Testis (tissue), 3 donors: ENCODE measurements around the gene SLC9A3. TPM values are rescaled to one million over a fixed set of nuclear protein-coding genes. Genes with fewer than 3 reads are reported as not detected.
"Not testable (repeated sequence)": the region's sequence is repeated elsewhere in the genome, so short reads cannot be mapped to it uniquely, and the experiment has no call there.

Experiments
- DNase-seq: peaks from one replicate; pipeline ENCODE4 v3.0.0-alpha.2; 2019
- H3K27ac ChIP-seq, 2 donors: fragments of 200-600 bp; sonication (generic); one replicate each; pipeline ENCODE4 v1.5.1; 2019
- H3K27me3 ChIP-seq: fragments of 200-600 bp; sonication (generic); one replicate; pipeline ENCODE4 v1.5.1; 2019
- H3K36me3 ChIP-seq: fragments of 200-600 bp; sonication (generic); one replicate; pipeline ENCODE4 v1.5.1; 2017; ENCODE audit warnings: low read depth; ENCODE audit errors: missing control alignments
- H3K4me1 ChIP-seq: fragments of 200-600 bp; sonication (generic); one replicate; pipeline ENCODE4 v1.5.1; 2019
- H3K4me3 ChIP-seq, 2 donors: fragments of 200-600 bp; sonication (generic); one replicate each; pipeline ENCODE4 v1.5.1; 2017 to 2019
- H3K9me3 ChIP-seq: fragments of 200-600 bp; sonication (generic); one replicate; pipeline ENCODE4 v1.5.1; 2017
- CTCF ChIP-seq, 3 experiments: fragments of 450-650 bp in 2 of 3; fragments of 200-600 bp in 1 of 3; sonication (generic) in 1 of 3; IDR thresholded peaks; one replicate each; pipeline ENCODE4 v1.5.1; 2016 to 2019; ENCODE audit warnings: antibody characterized with exemption in 3 of 3, mild to moderate bottlenecking in 2 of 3, moderate library complexity in 1 of 3
- POLR2A ChIP-seq: fragments of 450-650 bp; IDR thresholded peaks from one replicate; pipeline ENCODE4 v1.6.1; 2017; ENCODE audit warnings: antibody characterized with exemption, mild to moderate bottlenecking, moderate library complexity
- WGBS, 2 donors: methylation state at CpG; one replicate each; pipeline ENCODE4 v1.1.5; 2018; 5-methylcytosine and 5-hydroxymethylcytosine counted together
- intact Hi-C: fragments of 100-400 bp; cut with DNase I; formaldehyde crosslinking; loops from one replicate; pipeline ENCODE4 v1.15.1; 2023; ENCODE audit warnings: low total_unique reads
- polyA plus RNA-seq: library from polyadenylated mRNA; stranded (reverse); fragments of 350-450 nt; fragmentation: Illumina TruSeq; extraction: RNeasy Lipid Tissue Mini Kit (QIAGEN cat#74804); gene quantifications from one replicate; pipeline ENCODE4 v1.2.3, GENCODE V29; 2014; ENCODE audit warnings: low read depth, low replicate concordance; ENCODE audit not compliant: insufficient read depth
- total RNA-seq, 2 donors: library from RNA; depleted of rRNA; stranded (reverse); fragments of >200 nt; gene quantifications; one replicate each; pipeline ENCODE4 v1.2.3, GENCODE V29; 2016

Gene SLC9A3
- total and polyA plus RNA-seq, 3 donors from 2014 or later: 2.3 to 3.8 (median 2.6) TPM

DNA sequence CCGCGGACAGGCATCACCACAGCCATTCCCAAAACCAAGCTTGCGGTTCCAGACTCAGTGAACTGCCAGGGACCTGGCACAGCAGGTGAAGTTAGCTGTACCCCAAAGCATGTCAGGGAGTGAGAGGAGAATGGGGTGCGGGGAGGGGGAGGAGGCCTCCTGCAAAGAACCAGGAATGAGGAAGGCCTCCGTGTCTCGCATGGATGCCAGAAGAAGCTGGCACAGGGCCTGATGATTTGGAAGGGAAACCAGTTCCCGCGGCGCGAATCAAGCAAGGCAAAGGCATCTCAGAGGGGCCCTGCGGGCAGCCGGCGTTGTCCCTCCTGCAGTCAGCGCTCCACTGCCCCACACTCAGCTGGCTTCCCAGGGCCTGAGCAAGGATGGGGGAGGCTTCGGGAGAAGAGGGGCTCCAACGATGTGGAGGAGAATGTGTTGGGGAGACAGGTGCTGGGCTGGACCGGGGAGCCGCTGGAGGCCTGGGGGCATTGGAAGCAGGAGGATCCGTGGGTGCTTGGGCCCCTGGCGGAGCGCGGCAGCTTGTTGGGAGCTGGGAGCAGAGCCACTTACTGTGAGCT, 14.6 kb downstream of the SLC9A3 start:
- H3K4me3 ChIP-seq: no peak overlapping the region
- H3K27me3 ChIP-seq: no peaks in the 10 kb centered on the region
- 75 to 85% methylated on average over 22 of the region's 22 CpGs for WGBS, 2 donors
- no peak overlapping the region for H3K27ac ChIP-seq
- H3K36me3 ChIP-seq: no peaks in the 10 kb centered on the region
- TF ChIP-seq CTCF (IDR thresholded peaks at IDR 0.05) (no peak), POLR2A (no peak)
- DNase-seq: no peak
- intact Hi-C loops: no loop called here
- H3K9me3 ChIP-seq: no peaks in the 10 kb centered on the region
- H3K4me1 ChIP-seq: no peaks in the 10 kb centered on the region

DNA sequence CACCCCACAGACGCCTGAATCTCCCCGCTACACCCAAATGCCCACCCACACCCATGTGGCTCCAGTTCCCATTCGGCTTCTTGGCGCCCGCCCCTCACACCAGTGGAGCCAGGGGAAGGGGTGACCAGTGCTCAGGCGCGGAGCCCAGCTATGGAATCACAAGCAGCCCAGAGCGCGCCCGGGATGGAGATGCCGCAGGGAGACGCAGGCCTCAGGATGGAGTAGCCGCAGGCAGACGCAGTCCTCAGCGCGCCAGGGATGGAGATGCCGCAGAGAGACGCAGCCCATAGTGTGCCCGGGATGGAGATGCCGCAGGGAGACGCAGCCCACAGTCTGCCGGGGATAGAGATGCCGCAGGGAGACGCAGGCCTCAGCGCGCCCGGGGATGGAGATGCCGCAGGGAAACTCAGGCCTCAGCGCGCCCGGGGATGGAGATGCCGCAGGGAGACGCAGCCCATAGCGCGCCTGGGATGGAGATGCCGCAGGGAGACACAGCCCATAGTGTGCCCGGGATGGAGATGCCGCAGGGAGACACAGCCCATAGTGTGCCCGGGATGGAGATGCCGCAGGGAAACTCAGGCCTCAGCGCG, 16.2 kb downstream of the SLC9A3 start:
- DNase-seq, H3K27ac ChIP-seq, H3K36me3 ChIP-seq, H3K9me3 ChIP-seq, H3K4me1 ChIP-seq, H3K27me3 ChIP-seq, H3K4me3 ChIP-seq, intact Hi-C loops: not testable (repeated sequence)
- 69 to 83% methylated on average over 18 to 42 of the region's 42 CpGs for WGBS, 2 donors

DNA sequence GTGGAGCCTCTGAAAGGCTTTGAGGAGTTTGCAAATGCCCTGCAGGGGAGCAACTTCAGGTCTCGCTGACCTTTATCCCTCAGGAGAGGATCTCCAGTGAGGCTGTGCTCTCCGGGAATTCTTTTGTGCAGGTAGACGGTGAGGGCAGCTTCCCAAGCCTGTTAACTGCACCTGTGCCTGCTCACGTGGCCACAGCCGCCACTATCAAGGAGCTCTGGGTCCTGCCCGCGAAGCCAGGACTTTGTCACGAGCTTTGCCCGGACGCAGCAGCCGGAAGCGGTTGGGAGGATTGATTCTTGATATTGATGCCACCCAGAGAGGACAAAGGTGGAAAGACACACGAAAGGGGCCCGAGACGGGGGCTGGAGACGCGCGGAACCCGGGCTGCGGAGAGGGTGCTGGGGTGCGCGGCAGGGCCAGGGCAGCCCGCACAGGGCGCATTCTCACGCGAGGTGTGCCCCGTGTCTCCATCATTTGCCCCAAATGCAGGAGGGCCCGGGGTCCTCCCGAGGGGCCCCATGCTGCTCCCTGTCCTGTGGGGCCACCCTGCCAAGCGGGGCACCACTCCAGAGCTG, 18.2 kb downstream of the SLC9A3 start:
- no peaks in the 10 kb centered on the region for H3K36me3 ChIP-seq
- DNase-seq: no peak
- TF ChIP-seq CTCF (IDR thresholded peaks at IDR 0.05): no peak
- no peak for TF ChIP-seq POLR2A
- no peaks in the 10 kb centered on the region for H3K9me3 ChIP-seq
- intact Hi-C loops: no loop called here
- H3K4me1 ChIP-seq: no peaks in the 10 kb centered on the region
- no peaks in the 10 kb centered on the region for H3K27me3 ChIP-seq
- WGBS, 2 donors: 77% methylated on average over 28 to 30 of the region's 30 CpGs
- no peak overlapping the region for H3K27ac ChIP-seq
- H3K4me3 ChIP-seq: no peak overlapping the region

DNA sequence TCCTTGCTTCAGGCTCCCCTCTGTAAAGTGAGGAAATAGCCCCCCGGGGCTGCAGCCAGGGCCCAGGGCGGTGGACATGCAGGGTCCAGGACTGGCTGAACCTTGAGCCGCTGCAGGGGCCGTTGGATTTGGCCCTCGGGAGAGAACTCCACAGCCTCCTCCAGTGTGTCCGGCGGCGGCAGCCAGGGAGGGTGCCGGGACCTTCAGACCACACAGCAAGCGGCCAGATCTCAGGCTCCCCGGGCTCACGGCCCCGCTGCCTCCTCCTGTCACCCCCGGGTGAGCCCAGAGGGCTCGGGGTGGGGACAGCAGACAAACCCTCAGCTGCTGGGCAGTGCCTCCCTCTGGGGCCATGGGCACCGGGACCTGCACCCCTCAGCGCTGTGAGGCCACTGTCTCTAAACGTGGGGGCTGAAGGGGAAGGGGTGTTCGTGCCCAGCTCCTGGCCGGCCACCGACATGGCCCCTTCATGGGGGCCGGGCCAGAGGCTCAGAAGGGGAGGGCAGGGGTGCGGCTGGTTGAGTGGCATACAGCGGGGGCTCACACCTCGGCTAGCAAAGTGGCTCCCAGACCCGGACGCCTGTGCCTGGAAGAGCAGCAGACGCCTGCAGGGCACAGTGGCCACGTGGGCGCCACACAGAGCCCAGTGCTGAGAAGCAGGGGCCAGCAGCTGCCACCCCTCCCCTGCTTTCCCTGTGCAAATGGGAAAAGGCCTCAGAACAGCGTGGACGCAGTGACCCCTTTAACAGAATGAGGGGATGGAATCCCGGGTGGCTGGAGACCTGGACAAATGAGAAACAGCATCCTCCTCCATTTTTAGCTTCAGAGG, 19.7 kb downstream of the SLC9A3 start:
- H3K27ac ChIP-seq: no peak overlapping the region
- intact Hi-C loops: no loop called here
- H3K9me3 ChIP-seq: no peaks in the 10 kb centered on the region
- 59 to 72% methylated on average over 5 to 33 of the region's 33 CpGs for WGBS, 2 donors
- H3K4me3 ChIP-seq: no peak overlapping the region
- TF ChIP-seq POLR2A: no peak
- no peak for TF ChIP-seq CTCF (IDR thresholded peaks at IDR 0.05)
- no peaks in the 10 kb centered on the region for H3K4me1 ChIP-seq
- H3K27me3 ChIP-seq: no peaks in the 10 kb centered on the region
- no peaks in the 10 kb centered on the region for H3K36me3 ChIP-seq
- no peak for DNase-seq

- 72 to 79% methylated on average over 30 to 36 of the region's 36 CpGs for WGBS, 2 donors
- no peak for DNase-seq
Observed at GRCh38 chr5:502325-503079, 21.7 kb downstream of the SLC9A3 start.

More at GRCh38 chr5:502325-503079, 21.7 kb downstream of the SLC9A3 start:
- intact Hi-C loops: no loop called here
- no peak for TF ChIP-seq POLR2A
- no peak for TF ChIP-seq CTCF (IDR thresholded peaks at IDR 0.05)
- H3K27me3 ChIP-seq: no peaks in the 10 kb centered on the region
- no peak overlapping the region for H3K4me3 ChIP-seq
- H3K9me3 ChIP-seq: no peaks in the 10 kb centered on the region
- H3K27ac ChIP-seq: no peak overlapping the region
- no peaks in the 10 kb centered on the region for H3K36me3 ChIP-seq
- no peaks in the 10 kb centered on the region for H3K4me1 ChIP-seq
